Esophagus muscularis mucosa (tissue), 4 donors: Measurements from ENCODE around the gene AK5. TPM values are rescaled to one million over a fixed set of nuclear protein-coding genes. Genes with fewer than 3 reads are reported as not detected.

Experiments
- DNase-seq: peaks from one replicate; pipeline ENCODE4 v3.0.0-alpha.2; 2017; ENCODE audit errors: extremely low spot score
- H3K27ac ChIP-seq, 4 donors: fragments of 200-600 bp; sonication (generic); replicated peaks in 1 of 4; 1 replicate in 3 of 4; 2 replicates in 1 of 4; pipeline ENCODE4 v1.5.1; 2016 to 2019; ENCODE audit warnings: mild to moderate bottlenecking in 1 of 4
- H3K27me3 ChIP-seq, 4 donors: fragments of 200-600 bp; sonication (generic); one replicate each; pipeline versions ENCODE4 v1.5.1 to v1.6.0; 2016 to 2019
- H3K36me3 ChIP-seq, 4 donors: fragments of 200-600 bp; sonication (generic); one replicate each; pipeline ENCODE4 v1.5.1; 2016 to 2019
- H3K4me1 ChIP-seq, 4 donors: fragments of 200-600 bp; sonication (generic); one replicate each; pipeline ENCODE4 v1.5.1; 2016 to 2019
- H3K4me3 ChIP-seq, 4 donors: fragments of 200-600 bp; sonication (generic); 1 replicate in 2 of 4; 2 replicates in 2 of 4; pipeline ENCODE4 v1.5.1; 2016 to 2019; ENCODE audit warnings: mild to moderate bottlenecking in 4 of 4, moderate library complexity in 1 of 4
- H3K9me3 ChIP-seq, 4 donors: fragments of 200-600 bp; sonication (generic); 1 replicate in 3 of 4; 2 replicates in 1 of 4; pipeline ENCODE4 v1.5.1; 2016 to 2019
- CTCF ChIP-seq, 3 experiments: fragments of 200-600 bp in 2 of 3; fragments of 450-650 bp in 1 of 3; sonication (generic) in 2 of 3; IDR thresholded peaks; one replicate each; pipeline ENCODE4 v1.5.1; 2017 to 2019; ENCODE audit warnings: antibody characterized with exemption in 3 of 3, mild to moderate bottlenecking in 2 of 3, moderate library complexity in 1 of 3
- EP300 ChIP-seq: sonication (generic); formaldehyde crosslinking; IDR thresholded peaks from one replicate; pipeline ENCODE4 v1.6.1; 2017; ENCODE audit warnings: antibody characterized with exemption
- POLR2A ChIP-seq: fragments of 450-650 bp; IDR thresholded peaks from one replicate; pipeline ENCODE4 v1.6.1; 2017; ENCODE audit warnings: antibody characterized with exemption, moderate library complexity, mild to moderate bottlenecking, low read depth
- POLR2AphosphoS5 ChIP-seq, 2 donors: sonication (generic); formaldehyde crosslinking; IDR thresholded peaks; one replicate each; pipeline ENCODE4 v1.6.1; 2017; ENCODE audit warnings: antibody characterized with exemption in 2 of 2
- WGBS: methylation state at CpG from one replicate; pipeline ENCODE4 v1.1.5; 2018; 5-methylcytosine and 5-hydroxymethylcytosine counted together
- intact Hi-C: fragments of 100-400 bp; cut with DNase I; formaldehyde crosslinking; loops from one replicate; pipeline ENCODE4 v1.15.1; 2023
- total RNA-seq, 4 donors: library from RNA; depleted of rRNA; stranded (reverse); fragments of >200 nt; gene quantifications; one replicate each; pipeline versions ENCODE4 v1.1.0 to v1.2.1, GENCODE V29; 2016

Gene AK5
- total RNA-seq, result 1 to 10 TPM in 3 of 4 donors, under 1 TPM in 1; 0.97 to 2.5 (median 2.0) TPM

DNA sequence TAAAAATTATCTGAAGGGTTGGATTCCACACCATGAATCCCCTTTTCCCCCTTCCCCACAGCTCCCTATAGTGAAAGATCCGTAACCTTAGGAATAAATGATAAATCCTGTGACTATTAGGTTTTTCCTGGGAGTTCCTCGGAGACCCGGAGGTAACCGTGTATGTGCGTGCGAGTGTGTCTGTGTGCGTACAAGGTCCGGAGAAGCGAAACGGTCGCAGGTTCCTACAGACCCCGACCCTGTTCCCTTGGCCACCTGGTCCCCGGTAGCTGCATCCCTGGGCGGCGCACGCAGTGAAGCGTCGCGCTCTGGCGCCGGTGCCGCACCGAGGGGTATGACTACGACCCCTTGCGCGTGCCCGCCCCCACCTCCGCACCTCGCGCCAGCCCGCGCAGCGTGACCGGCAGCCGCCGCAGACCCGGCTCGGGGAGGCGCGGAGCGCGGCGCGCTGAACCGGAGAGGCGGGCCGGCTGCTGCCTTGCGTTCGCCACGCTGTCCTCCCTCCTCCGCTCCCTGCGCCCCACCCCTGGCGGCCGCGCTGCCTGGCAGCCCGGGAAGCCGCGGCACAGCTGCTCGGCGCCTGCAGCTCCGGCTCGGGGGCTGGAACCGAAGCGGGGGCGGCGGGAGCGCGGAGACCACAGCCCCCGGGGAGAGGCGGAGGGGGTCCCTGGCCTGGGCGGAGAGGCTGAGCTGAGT lies at the start of gene AK5:
Gene AK5, plus strand, starts transcription at position 529 of the 696 bp plus-strand sequence. CDS start 295 bp downstream, outside the sequence.
- Histone ChIP-seq H3K4me1 (peaks cover 8 to 21% (median 20%) of the 10 kb centered on the region in 4 donors), H3K36me3 (no peaks in the 10 kb centered on the region), H3K9me3 (no peaks in the 10 kb centered on the region), H3K27ac (no peak within 1 kb of the TSS), H3K4me3 (peak within 1 kb of the TSS; percentile 53 to 71 (median 61)), H3K27me3 (peaks cover 0 to 54% (median 7%) of the 10 kb centered on the region in 4 donors)
- intact Hi-C loops, result no loop called here
- 27% methylated on average over 3 of the region's 71 CpGs for WGBS
- DNase-seq, result no peak
- no peak for TF ChIP-seq POLR2AphosphoS5 (IDR thresholded peaks at IDR 0.05)
- TF ChIP-seq POLR2A, result no peak
- TF ChIP-seq CTCF (IDR thresholded peaks at IDR 0.05), result no peak
- TF ChIP-seq EP300, result no peak

- WGBS, result 100% methylated on average over 1 of the region's 1 CpG
- Histone ChIP-seq H3K9me3 (peaks cover 0 to 9% (median 0%) of the 10 kb centered on the region in 4 donors), H3K4me1 (no peaks in the 10 kb centered on the region), H3K4me3 (no peak overlapping the region), H3K27ac (no peak overlapping the region), H3K36me3 (no peaks in the 10 kb centered on the region), H3K27me3 (no peaks in the 10 kb centered on the region)
- intact Hi-C loops, result no loop called here
- no peak for DNase-seq
- no peak for TF ChIP-seq EP300
- TF ChIP-seq POLR2AphosphoS5 (IDR thresholded peaks at IDR 0.05), result no peak
- TF ChIP-seq CTCF (IDR thresholded peaks at IDR 0.05), result no peak
- no peak for TF ChIP-seq POLR2A
These were observed 49.0 kb upstream of the AK5 start for GRCh38 chr1:77232829-77233228.

DNA sequence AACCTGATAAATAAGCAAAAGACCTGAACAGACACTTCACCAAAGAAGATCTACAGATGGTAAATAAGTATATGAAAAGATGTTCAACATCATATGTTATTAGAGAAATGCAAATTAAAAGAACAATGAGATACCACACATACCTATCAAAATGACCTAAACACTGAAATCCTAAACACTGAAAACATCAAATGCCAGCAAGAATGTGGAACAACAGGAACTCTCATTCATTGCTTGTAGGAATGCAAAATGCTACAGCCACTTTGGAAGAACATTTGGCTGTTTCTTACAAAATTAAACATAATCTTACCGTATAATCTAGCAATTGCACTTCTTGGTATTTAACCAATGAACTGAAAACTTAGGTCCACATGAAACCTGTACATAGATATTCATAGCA lies 47.7 kb upstream of the AK5 start:
- Histone ChIP-seq H3K9me3 (peaks cover 0 to 9% (median 0%) of the 10 kb centered on the region in 4 donors), H3K36me3 (no peaks in the 10 kb centered on the region)
- intact Hi-C loops, result no loop called here

DNA sequence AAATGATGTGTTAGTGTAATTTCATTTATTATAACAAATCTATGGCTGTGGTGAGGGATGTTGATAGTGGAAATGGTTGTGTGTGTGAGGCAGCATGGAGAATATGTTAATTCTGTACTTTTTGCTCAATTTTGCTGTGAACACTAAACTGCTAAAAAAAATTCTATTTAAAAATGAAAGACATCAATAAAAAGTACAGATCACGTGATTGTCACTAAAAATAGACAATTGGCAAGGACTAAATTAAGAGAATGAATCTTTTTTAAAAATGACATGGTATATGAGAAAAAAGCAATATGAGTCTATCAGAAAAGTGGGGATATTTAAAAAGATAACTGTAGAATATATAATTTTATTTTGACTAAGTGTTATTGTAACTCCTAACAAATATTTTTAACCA lies 46.9 kb upstream of the AK5 start:
- DNase-seq, result no peak
- intact Hi-C loops, result no loop called here
- H3K4me3 ChIP-seq, result no peak overlapping the region
- H3K36me3 ChIP-seq, result no peaks in the 10 kb centered on the region
- H3K4me1 ChIP-seq, result no peaks in the 10 kb centered on the region
- TF ChIP-seq POLR2AphosphoS5 (IDR thresholded peaks at IDR 0.05), result no peak
- H3K9me3 ChIP-seq, result peaks cover 0 to 9% (median 0%) of the 10 kb centered on the region in 4 donors
- no peaks in the 10 kb centered on the region for H3K27me3 ChIP-seq
- WGBS, result 50% methylated on average over 1 of the region's 1 CpG
- H3K27ac ChIP-seq, result no peak overlapping the region

More for the DNA sequence above, 47.7 kb upstream of the AK5 start:
- TF ChIP-seq POLR2AphosphoS5 (IDR thresholded peaks at IDR 0.05) (no peak), EP300 (no peak), POLR2A (no peak), CTCF (IDR thresholded peaks at IDR 0.05) (no peak)
- Histone ChIP-seq H3K27me3 (no peaks in the 10 kb centered on the region), H3K4me1 (no peaks in the 10 kb centered on the region), H3K27ac (no peak overlapping the region), H3K4me3 (no peak overlapping the region)
- no peak for DNase-seq
- WGBS, result 94% methylated on average over 1 of the region's 1 CpG

DNA sequence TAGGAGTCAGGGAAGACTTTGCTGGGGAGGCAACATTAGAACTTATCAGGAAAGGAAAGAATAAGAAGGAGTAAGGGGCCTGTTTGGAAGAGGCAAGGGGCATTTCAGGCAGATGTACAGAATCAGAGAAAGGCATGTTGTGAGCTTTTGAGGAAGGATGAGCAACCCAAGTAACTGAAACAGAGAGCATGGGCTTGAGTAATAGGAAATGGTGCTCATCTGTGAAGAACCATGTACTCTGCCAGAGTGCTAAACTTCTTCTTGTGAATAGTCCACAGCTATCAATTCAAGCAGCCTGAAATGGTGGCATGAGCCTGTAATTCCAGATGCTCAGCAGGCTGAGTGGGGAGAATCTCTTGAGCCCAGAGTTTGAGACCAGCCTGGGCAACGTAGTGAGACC lies 43.4 kb upstream of the AK5 start:
- Histone ChIP-seq H3K27me3 (no peaks in the 10 kb centered on the region), H3K27ac (no peak overlapping the region), H3K9me3 (no peaks in the 10 kb centered on the region), H3K4me1 (no peaks in the 10 kb centered on the region), H3K36me3 (no peaks in the 10 kb centered on the region), H3K4me3 (no peak overlapping the region)
- intact Hi-C loops, result no loop called here
- DNase-seq, result no peak
- WGBS, result 80% methylated on average over 1 of the region's 1 CpG
- TF ChIP-seq POLR2AphosphoS5 (IDR thresholded peaks at IDR 0.05) (no peak), EP300 (no peak), CTCF (IDR thresholded peaks at IDR 0.05) (no peak), POLR2A (no peak)
